GM18951 (cell line): Measurements from ENCODE around the gene LIF.
"Not testable (repeated sequence)": the region's sequence is repeated elsewhere in the genome, so short reads cannot be mapped to it uniquely, and the experiment has no call there.

Experiments
- POLR2A ChIP-seq: IDR thresholded peaks from 4 replicates; pipeline ENCODE4 v1.6.1; 2011; ENCODE audit warnings: mild to moderate bottlenecking; ENCODE audit not compliant: insufficient read length, insufficient read depth; ENCODE audit errors: extremely low read depth
- in situ Hi-C: fragments of 300-500 bp; cut with MboI; formaldehyde crosslinking; loops from one replicate; pipeline ENCODE4 v1.12.0; 2022; ENCODE audit warnings: low sequenced_read_pairs, mixed read lengths, inconsistent platforms; ENCODE audit not compliant: unreplicated experiment

LIF gene

DNA sequence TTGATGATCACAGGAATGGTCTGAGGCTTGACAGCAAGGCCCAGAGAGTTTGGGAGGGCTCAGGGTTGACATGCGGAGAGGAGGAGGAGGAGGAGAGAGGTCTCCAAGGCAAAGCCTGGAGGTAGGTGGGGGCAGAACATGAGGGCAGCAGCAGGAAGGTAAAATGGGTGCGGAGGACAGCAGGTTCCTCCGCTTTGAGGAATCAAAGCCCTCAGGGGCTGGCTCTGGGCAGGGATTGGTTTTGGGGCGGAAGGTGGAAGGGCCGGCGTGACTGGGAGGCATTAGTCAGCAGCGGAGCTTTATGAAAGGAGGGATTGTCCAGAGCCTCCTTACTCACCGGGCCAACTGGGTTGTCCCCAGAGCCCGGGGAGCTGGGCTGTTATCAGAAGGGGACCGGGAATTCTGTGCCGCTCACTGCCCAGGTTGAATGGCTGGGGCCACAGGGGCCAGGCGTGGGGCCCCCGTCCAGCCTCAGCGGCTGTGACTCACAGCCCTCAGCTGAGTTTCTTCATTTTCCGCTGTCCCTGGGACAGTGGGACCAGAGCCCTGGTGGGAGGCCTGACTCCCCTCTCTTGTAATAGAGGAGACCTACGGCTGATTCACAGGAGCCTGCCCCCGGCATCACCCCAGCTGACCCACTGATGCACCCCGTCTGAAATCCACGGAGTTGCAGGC is 36.2 kb downstream of the LIF start:
- in situ Hi-C loops = no loop called here
- TF ChIP-seq POLR2A = no peak

DNA sequence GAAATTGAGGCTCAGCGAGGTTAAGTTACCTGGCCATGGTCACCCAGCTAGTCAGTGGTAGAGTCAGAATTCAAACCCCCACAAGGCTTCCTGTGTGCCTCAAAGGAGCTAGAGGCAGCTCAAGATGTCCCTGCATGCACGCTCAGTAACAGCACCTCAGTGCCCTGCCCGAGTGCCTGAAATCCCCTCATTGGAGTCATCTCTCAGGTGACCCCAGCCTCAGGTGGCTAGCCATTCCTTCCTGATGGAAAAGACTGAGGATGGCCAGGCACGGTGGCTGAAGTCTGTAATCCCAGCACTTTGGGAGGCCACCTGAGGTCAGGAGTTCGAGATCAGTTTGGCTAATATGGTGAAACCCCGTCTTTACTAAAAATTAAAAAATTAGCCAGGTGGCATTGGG is 36.9 kb downstream of the LIF start:
- in situ Hi-C loops = no loop called here

DNA sequence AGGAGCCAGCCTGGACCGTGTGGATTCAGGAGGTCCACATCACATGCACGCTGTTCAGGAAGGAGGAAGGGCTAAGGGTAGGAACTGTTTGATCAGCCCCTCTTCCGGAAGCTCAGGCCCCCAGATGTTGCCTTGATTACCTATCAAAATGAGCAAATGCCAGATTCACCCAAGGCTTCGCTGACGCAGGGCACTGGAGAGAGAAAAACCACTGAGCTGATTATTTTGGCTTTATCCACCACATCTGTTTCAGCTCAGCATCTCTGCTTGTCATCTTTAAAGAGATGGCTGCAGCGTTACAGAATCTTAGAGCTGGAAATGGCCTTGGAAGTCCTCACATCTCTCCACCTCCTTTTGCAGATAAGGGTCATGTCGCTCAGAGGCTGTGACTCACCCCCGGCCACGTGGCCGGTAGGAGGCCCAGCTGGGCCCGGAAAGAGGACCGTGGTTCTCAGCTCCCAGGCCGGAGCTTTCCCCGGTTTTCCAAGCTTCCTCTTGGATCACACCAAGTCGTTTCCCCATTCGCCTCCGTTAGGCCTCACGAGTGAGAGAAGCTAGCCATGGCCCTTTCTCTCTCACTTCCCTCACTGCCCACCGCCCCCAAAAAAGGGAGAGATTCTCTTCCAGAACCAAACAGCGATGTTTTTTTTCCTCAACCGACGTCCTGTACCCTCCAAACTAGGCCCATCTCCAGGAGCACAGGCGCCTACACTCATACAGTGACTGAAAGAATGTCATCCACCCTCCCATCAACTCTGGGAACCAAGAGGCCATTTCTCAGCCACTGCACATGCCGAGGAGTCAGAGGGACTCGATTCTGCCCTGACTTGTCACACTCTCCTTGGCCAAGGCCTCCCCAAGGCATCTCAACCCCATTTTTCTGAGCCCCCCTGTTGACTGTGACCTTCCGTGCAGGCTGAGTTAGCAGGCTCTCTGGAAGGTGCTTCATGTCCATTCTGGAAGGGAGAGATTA is 37.6 kb downstream of the LIF start:
- TF ChIP-seq POLR2A = no peak
- in situ Hi-C loops = no loop called here

More for the DNA sequence above, 36.9 kb downstream of the LIF start:
- no peak for TF ChIP-seq POLR2A

DNA sequence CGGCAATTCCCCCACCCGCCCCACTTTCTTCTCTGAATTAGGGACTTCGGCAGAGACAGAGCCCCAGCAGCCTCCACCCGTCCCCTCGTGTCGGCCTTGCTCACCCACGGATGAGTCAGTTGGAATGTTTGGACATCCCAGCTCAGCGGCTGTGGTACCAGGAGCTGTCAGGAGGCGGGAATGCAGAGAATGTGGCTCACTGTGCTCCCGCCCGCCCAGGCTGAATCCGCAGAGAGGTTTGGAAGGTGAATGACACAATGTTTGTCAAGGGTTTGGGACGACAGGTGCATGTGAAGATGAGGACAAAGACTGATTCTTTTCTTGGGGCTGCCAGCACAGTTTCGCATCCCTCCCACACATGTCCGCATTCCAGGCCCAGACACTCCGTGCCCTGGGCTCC is 39.6 kb downstream of the LIF start:
- in situ Hi-C loops = no loop called here
- TF ChIP-seq POLR2A = no peak

DNA sequence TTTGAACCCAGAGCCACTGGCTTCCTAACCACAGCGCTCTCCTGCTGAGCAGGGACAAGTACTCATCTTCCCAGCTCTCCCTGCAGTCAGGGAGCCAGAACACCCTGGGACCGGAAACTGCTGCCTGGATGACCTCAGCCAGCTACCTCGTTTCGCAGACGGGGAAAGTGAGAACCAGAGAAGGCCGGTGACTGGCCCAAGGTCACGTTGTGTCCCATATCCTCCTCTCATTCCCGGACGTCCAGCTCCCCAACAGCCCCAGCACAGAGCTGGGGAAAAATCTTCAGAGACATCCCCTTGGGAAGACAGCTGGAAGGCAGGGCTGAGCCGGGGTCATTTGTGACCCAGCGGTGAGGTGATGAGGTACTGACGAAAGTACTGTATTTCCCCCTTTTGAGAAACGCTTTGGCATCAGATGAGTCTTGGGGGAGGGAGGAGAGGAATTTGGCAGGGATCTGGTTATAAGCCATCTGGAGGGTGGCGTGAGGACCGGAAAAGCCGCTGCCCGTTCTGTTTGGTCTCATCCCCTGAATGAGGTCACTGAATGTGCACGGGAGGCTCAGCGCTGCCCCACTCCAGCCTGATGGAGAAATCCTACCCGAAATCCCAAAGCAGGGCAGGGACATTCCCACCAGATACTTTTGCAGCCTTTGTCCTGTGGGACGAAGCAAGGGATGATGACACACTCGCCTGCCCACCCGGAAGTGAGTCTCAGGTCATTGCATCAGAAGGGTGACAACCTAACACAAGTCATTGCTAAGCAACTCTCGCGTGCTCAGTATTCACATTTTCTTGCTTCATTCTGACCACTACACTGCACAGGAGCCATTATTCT is 41.1 kb downstream of the LIF start:
- in situ Hi-C loops = no loop called here
- no peak for TF ChIP-seq POLR2A

DNA sequence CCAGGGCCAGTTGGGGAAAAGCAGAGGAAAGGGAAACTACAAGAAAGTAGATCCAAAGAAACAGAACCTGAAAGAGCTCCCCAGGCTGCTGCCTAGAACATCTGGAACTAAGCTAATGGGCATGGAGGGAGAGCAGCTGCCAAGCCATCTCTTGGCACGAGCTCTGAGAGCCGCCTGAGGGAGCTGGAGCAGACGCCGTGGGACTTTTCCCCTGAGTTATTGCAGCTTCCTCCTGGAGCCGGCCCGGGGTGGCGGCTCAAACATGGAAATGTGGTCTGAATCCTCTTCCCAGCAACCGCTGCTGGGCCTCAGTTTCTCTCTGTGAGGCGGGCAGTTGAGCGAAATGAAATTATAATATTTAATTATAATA is 41.8 kb downstream of the LIF start:
- no peak for TF ChIP-seq POLR2A
- in situ Hi-C loops = no loop called here

DNA sequence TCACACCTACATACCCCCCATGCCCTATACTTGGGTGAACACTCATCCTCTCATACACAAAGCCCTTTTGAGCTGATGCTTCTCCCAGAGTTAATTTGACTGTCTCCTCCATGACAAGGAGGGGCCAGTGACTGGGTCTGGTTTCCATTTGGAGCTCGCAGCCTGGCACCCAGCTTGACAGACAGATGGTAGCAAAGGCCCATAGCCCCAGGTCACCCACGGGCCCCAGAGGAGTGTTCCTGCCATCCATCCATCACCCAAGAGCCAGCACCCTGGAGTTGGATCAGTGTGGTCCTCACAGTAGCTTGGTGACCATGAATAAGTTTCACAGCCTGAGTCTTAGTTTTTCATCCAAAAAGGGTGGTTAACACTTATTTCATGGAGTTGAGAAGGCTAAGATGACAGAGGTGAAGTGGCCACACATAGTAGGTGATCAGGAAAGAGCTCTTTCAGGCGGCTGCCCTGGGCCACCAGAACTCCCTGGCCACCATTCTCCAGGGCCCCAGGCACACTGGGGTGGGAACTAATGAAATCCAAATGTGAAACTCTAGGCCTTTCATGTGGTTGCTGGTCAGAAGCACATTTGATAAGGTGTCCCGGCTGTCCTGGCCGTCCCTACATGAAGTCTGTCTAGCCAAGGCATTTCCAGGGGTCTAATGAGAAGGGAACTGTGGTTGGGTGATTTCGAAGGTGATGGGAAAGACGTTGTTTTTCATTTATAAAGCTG is 42.4 kb downstream of the LIF start:
- in situ Hi-C loops = no loop called here
- TF ChIP-seq POLR2A = no peak

DNA sequence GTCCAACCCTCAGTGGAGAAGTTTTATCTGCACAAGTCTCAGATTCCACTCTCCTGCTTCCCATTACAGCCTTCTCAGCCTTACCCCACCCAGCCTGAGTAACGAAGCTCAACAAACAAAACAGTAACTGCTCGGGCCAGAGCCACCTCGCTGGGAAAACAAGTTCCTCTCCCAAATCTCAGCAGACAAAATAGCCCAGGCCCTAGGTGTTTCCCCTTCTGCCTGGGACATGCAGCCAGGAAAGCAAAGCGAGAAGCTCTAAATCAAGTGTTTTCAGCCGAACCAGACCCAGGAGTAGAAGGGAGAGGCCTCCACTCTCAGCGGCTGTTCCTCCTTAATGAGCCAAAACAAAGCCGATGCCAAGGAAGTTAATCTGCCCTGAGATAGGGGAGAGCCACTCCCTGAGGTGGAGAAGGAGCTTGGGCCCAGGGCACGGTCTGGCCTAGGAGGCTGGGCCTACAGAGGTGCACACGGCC is 44.0 kb downstream of the LIF start:
- in situ Hi-C loops = no loop called here
- no peak for TF ChIP-seq POLR2A

DNA sequence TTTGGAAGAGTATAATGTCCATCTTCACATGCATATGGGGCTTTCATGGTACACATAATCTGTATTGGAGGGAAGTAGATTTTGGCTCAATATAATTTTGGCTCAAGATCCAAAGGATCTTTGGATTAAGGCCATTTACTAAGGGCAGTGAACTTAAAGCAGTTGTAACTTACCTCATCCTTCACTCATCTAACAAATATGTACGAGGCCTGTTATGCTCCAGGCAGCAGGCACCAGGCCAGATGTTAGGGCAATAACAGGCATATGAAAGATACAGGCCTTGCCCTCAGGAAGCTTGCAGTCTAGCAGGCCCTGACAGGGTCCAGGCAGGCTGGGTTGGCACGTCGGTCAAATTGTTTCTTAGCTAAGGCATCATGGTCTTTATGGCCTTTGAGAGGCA is 44.6 kb downstream of the LIF start:
- in situ Hi-C loops = no loop called here
- no peak for TF ChIP-seq POLR2A

DNA sequence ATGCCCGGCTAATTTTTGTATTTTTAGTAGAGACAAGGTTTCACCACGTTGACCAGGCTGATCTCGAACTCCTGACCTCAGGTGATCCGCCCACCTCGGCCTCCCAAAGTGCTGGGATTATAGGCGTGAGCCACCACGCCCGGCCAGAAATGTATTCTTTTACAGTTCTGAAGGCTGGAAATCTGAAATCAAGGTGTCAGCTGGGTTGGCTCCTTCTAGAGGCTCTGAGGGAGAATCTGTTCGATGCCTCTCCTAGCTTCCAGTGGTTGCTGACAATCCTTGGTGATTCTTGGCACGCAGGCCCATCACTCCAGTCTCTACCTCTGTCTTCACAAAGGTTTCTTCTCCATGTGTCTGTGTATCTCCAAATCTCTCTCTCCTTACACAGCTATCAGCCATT is 45.7 kb downstream of the LIF start:
- in situ Hi-C loops = not testable (repeated sequence)

DNA sequence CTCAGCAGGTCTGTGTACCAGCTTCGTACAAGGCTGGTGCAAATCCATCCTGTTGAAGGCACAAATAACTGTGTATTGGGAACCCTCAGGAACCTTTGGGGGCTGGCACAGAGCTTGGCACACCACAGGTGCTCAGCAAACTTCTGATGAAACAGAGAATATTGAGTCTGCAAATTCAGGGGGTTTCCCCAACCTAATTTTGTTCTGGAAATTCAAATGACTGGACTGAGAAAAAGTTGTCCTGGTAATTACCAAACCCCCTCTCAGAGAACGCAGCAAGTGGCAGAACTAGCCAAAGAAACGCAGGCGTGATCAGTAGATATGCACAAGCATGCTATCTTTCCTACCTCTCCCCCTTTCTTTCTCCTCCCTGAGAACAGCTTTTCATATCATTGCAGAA is 47.6 kb downstream of the LIF start:
- in situ Hi-C loops = no loop called here
- TF ChIP-seq POLR2A = no peak

DNA sequence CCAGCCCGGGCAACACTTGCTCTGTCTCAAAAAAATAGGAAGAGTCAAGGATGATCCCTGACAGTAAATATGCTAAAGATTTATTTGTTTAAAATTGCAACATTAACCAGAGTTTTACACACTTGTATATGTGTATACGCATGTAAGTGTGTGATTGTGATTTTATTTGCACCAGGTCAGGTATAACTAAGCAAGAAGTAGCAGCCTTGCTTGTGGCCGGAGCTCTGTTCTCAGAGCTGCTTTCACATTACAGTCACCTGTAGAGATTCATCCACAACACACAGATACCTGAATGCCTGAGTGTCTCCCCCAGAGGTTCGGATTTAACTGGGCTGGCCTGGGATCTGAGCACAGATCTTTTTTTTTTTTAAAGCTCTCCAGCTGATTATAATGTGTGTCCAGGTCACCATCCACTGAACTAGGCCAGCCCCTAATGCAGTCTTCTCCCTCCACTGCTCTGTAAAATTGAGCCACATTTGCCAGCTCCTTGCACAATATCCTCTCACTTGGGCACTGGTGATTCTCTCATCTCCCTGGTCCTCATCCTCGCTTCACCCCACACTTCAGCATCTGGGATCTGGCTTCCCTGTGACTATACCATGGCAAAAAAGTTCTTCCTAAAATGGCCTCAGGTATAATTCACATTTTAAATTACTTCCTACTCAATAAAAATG is 48.3 kb downstream of the LIF start:
- no peak for TF ChIP-seq POLR2A
- in situ Hi-C loops = no loop called here
